ENCODE measurements around the gene ZNF8.
"Not testable (repeated sequence)": the region's sequence is repeated elsewhere in the genome, so short reads cannot be mapped to it uniquely, and the experiment has no call there.

Gene ZNF8
- 22.3 to 28.9 reads per million in 2 donors for total RNA-seq

DNA sequence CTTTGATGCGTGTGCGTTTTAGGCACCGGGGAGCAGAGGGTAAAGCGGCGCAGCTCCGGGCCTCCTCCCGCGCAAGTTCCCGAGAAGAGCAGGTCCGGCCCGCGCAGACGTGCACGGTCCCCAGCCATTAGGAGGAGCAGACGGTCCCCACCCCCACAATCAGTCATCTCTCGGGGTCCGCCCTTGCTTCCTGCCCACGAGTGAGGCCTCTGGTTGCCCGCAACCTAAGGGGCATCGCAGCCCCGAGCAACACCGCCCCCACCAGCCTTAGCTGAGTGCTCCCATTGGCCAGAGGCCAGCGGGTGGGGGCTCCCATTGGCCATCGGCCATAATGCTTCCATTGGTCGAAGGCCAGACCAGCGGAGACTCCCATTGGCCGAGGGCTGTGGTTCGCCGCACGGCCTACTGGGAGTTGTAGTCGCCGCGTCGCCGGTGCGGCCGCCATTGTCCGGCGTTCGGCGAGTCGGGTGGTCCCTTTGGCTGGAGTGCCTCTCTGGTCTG lies at the start of gene ZNF8:
ZNF8 (plus strand) TSS at position 415 of the 501 bp plus-strand sequence. CDS start 127 bp downstream, outside the sequence.
- DNase-seq, result peak; percentile 91

DNA sequence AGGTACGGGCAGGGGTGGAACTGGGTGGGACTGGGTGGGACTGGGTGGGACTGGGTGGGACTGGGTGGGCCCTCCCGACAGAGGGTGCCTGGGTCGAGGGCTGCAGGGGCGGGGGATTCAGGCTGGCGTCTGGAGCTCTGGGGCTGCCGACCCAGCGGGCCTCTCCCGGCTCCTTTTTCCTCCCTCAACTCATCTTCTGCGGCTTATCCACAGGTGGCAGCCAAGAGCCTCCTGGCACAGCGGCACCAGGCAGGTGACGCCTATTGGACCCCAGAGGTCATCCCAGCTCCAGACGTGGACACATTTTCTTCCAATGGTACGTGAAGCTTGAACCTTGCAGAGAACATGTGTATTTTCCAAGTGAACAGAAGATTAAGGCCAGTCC lies 49.5 kb upstream of the ZNF8 start:
- no peak for DNase-seq

DNA sequence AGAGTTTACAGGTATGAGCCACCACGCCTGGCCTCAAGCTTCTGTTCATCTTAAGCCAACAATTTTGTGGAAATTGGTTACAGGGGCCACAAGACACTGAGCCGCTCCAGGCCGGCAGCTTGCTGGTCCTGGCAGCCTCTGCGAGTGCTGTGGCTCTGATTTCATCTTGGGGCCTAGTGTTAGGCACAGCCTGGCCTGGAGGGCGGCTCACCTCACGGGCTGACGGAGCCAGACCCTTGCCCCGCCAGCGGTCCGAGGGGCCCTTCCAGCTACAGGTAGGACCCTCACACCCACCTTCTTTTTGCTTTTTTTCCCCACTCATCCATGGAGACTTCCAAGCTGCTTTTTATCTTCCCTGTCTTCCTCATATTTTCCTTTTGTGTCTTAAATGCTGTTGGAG lies 41.4 kb upstream of the ZNF8 start:
- no peak for DNase-seq

DNA sequence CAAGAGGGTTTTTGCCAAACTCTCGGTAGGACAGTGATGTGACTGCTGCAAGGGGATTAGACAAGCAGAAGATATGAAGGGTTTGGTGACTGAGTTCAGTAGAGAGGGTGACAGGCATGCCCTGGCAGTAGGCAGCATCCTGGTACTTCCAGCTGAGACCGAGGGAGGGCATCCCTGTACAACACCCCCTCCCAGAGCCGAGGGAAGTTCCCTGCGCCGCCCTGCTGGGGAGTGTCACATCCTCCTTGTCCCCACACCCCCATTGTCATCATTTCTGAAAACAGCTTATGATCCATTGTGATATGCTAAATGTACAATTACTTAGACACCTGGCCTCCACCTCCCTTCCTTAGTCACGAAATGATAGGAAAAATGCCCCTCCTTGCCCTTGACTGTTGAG lies 35.4 kb upstream of the ZNF8 start:
- no peak for DNase-seq

DNA sequence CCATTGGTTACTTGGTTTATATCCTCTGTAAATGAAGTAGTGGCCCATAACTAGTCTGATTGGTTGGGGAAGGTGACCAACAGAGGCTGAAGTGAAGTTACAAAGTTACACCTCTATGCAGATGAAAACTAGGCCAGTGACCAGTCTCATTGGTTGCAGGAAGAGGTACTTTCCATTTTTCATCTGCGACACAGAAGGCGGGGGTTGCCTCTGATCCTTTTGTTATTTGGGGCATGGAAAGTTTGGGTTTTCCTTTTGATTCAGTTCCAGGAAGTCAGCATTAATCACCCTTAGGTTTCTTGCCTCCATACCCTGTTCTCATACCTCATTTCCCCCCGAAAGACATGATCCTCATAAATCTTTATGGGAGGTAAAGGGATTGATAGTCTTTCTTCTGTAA lies 29.9 kb upstream of the ZNF8 start:
- DNase-seq, result no peak

DNA sequence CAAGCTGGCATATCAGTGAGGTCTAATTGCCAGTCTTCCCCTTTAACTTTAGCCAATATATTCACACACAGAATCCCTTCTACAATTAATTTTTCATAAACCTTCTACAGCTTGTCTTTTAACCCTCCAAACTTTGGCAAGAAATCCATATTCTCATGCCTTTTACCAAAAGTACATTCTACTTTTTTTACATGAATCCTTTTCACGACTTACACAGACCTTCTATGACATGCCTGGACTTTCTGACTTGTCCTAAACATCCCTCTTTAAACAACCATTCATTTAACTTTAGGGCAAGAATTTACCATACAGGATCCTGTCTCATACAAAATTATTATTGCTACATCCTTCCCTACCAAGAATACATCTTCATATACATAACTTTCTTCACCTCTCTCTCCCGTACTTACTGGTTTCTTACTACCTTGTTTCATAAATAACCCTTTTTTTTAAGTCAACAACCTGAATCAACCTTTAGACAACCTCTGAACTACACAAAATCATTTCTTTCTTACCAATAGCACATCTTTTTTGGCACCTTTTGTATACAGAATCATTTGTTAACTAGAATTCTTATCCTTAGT lies 26.6 kb upstream of the ZNF8 start:
- no peak for DNase-seq

DNA sequence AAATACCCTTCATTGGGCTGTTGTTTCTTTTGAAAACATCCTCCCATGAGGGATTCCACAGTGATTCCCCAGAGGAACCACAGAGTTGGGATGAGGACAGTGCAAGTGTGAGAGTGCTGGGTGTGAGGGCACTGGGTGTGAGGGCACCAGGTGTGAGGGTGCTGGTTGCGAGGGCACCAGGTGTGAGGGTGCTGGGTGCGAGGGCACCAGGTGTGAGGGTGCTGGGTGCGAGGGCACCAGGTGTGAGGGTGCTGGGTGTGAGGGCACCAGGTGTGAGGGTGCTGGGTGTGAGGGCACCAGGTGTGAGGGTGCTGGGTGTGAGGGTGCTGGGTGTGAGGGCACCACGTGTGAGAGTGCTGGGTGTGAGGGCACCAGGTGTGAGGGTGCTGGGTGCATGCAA lies 20.5 kb upstream of the ZNF8 start:
- not testable (repeated sequence) for DNase-seq

DNA sequence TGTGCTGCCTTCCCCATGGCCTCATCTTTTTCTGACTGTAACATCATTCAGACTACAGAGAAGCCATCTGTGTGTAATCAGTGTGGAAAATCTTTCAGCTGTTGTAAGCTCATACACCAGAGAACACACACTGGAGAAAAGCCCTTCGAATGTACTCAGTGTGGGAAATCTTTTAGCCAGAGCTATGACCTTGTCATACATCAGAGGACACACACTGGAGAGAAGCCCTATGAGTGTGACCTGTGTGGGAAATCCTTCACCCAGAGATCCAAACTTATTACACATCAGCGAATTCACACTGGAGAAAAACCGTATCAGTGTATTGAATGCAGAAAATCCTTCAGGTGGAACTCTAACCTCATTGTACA lies 17.2 kb upstream of the ZNF8 start:
- no peak for DNase-seq

DNA sequence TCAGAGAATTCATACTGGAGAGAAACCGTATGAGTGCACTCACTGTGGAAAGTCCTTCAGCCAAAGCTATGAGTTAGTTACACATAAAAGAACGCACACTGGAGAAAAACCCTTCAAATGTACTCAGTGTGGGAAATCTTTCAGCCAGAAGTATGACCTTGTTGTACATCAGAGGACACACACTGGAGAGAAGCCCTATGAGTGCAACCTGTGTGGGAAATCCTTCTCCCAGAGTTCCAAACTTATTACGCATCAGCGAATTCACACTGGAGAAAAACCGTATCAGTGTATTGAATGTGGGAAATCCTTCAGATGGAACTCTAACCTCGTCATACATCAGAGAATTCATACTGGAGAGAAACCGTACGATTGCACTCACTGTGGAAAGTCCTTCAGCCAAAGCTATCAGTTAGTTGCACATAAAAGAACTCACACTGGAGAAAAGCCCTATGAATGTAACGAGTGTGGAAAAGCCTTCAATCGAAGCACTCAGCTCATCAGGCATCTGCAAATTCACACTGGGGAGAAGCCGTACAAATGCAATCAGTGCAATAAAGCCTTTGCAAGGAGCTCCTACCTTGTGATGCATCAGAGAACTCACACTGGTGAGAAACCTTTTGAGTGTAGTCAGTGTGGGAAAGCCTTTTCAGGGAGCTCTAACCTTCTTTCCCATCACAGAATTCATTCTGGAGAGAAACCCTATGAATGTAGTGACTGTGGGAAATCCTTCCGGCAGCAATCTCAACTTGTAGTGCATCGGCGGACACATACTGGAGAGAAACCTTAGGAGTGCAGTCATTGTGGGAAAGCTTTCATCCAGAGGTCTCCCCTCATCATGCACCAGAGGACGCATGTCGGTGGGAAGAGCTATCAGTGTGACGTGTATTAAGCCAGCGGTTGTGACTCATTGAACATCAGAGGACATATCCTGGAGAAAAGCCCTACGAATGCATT lies 16.5 kb upstream of the ZNF8 start:
- DNase-seq, result no peak

DNA sequence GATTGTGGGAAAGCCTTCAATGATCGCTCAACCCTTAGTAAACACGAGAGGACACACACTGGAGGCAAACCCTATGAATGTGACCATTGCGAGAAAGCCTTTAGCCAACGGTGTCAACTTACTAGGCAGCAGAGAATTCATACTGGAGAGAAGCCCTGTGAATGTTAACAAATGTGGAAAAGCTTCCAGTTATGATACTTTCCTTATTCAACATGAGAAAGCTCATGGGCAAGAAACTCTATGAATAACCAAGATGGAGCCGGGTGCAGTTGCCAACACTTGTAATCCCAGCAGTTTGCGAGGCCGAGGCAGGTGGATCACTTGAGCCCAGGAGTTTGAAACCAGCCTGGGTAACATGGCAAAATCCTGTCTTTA lies 15.8 kb upstream of the ZNF8 start:
- DNase-seq, result no peak

DNA sequence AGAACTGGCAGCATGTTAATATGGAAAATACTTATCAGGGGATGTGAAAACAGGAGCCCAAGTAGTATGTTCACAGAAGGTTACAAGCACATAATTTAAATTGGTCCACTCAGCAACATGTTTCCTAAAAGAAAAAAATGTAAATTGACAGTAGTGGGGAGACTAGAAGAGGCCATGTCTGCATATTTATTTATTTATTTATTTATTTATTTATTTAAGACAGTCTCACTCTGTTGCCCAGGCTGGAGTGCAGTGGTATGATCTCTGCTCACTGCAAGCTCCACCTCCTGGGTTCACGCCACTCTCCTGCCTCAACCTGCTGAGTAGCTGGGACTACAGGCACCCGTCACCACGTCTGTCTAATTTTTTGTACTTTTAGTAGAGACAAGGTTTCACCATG lies 13.7 kb upstream of the ZNF8 start:
- no peak for DNase-seq

DNA sequence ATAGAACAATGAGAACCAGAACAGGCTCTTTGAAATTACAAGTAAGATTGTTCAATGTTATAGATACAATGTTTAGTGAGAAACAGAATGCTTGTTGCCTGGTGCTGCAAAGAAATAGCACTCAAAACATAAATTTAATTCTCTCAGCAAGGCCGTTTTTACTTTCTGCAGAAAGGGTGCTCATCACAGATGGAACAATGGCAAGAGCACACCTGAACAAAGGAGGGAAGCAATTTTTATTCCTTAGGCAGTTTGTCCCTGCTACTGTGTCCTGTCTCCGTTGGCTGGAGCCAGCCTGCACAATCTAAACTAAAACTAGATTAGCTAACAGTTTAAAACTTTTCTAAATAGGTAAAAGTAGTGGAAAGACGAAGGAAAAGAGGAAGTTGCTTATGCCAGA lies 10.4 kb upstream of the ZNF8 start:
- DNase-seq, result no peak

DNA sequence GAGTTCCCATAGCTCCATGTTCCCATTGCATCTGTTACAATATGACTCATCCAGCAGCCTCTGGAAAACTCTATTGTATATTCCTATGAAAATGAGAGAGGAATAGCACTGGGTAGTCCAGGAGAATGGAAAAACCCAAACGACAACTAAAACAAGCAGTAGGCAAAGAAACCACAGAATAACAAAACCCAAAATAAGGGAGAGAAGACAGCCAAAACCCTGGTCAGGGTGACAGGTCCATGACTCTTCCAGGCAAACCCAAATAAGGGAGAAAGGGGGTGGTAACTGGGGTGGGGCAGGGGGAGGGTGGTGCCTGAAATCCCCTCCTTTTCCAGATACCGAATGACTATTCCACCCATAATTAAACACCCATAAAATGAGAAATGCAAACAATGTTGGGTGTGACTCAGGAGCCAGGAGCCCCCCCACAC lies 4.0 kb upstream of the ZNF8 start:
- DNase-seq, result no peak

DNA sequence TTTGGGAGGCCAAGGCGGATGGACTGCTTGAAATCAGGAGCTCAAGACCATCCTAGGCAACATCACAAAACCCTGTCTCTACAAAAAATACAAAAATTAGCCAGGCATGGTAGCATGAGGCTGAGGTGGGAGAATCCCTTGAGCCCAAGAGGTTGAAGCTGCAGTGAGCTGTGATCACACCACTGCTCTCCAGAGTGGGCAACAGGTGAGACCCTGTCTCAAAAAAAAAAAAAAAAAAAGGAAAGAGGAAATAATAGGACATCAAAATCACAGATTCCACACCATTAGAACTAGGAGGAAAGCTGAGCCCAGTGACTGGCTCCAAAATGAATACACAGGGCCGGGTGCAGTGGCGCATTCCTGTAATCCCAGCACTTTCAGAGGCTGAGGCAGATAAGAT lies 3.2 kb upstream of the ZNF8 start:
- DNase-seq, result no peak

DNA sequence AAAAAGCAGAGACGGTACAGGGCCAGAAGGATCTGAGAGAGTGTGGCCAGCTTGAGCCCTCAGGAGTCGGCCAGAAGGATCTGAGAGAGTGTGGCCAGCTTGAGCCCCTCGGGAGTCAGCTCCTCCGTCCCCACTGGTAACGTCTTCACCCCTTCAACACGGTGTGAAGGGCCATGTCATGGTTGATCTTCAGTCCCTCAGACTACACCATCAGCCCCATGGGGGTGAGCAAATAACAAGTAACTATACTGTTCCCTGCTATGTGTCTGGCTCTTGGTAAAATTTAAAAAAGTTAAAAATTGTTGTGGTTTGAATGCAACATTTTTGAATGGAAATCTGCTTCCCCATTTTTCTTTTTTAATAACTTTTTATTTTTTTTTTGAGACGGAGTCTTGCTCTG lies 1.6 kb upstream of the ZNF8 start:
- DNase-seq, result no peak

DNA sequence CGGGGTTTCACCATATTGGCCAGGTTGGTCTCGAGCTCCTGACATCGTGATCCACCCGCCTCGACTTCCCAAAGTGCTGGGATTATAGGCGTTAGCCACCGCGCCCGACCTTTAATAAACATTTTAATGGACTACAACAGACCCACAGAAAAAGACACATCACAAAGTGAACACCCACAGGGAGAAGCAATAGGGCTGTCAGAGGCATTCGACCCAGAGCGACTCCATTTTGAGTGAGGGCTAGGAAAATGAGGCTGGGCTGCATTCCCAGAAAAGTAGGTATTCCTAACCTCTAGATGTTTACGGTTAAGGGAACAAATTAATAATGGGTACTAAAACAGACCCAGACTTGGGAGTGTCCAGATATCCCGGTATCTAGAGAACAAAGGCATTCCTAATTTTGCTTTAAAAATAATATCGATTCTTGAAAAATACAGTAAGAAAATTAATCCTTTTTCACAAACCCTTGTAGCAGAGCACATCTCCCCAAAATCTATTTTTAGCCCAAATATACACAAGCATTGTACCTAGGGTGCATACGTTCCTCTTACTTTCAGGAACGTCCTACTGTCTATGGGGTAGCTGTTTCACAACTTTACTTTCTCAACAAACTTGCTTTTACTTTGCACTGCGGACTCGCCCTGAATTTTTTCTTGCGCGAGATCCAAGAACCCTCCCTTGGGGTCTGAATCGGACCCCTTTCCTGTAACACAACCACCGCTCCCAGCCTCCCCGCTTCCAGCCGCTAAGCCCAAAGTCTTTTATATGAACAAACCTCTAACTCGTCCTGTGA lies 811 bp upstream of the ZNF8 start:
- no peak for DNase-seq

DNA sequence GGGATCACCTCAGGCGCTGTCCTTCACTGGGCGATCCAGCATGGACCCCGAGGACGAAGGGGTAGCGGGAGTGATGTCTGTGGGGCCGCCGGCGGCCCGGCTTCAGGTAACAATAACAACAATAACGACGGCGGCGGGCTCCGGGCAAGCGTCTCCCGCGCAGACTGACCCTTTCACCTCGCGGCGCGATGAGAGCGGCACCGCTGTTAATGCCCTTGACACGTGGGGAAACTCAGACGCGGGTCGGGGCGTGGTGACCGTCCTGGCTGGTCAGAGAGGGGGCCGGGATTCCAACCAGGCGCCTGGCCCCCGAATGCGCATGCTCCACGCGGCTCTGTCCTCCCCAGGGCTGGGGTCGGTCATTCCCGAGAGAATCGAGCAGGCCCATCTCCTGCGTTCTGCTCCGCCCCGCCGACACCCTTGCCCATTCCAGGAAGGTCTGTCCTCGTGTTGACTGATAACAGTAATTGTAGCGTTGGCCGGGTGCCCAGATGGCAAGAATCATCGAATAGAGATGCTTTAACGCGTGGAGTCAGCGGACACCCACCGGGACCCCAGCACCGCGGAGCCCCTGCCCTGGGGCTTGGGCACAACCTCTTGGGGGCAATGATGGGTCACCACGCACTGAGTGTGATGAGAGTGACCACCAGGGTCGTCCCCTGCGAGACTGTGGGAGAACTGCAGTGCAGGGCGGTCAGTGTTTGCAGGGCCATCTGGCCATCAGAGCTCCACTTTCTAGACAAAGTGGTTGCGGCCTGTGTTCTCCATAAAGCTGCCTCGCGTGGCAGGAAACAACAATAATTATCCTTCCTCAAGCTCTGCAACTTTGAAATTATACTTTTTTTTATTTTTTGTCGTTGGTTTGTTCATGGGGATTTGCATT lies 528 bp downstream of the ZNF8 start:
- peak; percentile 32 for DNase-seq

DNA sequence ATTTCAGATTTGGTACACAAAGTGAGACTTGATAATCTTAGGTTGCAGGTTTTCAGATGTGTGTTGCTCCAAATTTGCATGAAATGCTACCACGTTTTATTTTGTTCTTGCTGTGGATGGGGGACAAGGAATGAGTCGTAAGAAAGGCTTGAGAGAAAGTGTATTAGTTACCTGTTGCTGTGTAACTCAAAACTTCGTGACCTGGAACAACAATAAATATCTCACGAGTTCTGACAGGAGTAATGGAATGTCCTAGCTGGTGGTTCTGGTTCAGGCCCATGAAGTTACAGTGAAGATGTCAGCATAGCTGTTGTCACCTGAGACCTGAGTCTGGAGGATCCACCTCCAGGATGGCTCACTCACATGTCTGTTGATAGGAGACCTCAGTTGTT lies 1.2 kb downstream of the ZNF8 start:
- no peak for DNase-seq

DNA sequence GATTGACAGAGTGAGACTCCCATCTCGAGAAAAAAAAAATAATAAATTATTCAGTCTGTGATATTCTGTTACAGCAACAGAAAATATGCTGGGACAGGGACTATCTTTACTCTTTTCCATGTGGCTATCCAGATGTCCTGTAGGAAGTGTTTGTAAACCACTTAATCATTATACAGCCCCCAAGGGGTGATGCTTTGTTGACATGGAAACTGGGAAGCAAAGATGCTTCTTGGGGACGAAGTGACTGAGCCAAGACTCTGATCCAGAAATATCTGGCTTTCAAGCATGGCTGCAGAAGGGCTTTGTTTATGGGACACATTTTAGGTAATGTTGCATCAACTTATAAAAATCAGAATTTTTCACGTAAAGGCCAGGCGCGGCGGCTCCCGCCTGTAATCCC lies 5.4 kb downstream of the ZNF8 start:
- no peak for DNase-seq

DNA sequence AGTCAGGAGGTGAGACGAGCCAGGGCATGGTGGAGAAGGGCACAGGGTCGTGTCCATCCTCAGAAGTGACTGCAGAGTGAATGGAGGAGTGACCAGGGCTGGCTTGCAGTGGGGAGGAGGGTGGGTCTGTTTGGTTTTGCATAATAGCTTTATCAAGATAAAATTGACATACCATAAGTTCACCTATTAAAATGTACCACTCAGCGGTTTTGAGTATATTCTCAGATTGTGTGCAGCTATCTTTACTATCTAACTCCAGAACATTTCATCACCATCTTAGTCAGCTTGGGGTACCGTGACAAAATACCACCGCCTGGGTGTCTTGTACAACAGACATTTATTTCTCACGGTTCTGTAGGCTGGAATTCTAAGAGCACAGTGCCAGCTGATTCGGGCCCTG lies 13.2 kb downstream of the ZNF8 start:
- DNase-seq, result no peak

DNA sequence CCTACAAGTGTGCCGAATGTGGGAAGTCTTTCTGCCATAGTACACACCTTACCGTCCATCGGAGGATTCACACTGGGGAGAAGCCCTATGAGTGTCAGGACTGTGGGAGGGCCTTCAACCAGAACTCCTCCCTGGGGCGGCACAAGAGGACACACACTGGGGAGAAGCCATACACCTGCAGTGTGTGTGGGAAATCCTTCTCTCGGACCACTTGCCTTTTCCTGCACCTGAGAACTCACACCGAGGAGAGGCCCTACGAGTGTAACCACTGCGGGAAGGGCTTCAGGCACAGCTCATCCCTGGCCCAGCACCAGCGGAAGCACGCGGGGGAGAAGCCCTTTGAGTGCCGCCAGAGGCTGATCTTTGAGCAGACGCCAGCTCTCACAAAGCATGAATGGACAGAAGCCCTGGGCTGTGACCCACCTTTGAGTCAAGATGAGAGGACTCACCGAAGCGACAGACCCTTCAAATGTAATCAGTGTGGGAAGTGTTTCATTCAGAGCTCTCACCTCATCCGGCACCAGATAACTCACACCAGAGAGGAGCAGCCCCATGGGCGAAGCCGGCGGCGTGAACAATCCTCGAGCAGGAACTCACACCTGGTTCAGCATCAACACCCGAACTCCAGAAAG lies 16.1 kb downstream of the ZNF8 start:
- no peak for DNase-seq

DNA sequence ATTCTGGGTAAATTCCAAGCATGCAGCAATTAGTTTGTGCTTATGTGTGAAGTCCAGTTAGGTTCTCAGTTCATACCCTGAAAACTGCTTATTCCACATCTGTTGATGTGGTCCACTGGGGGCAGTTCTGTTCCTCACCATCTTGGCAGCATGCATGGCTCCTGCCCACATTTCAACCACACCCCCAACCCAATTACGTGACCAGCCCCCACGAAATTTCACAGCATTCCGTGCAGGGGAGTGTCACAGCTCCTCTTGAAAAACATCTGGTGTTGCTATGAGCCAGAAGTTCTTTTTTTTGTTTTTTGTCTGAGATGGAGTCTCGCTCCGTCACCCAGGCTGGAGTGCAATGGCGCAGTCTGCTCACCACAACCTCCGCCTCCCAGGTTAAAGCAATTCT lies 17.3 kb downstream of the ZNF8 start:
- no peak for DNase-seq

Data from activated gamma-delta T cell (primary cell).